Transverse colon (tissue), 4 donors: ENCODE results near the gene EVI5. TPM values are rescaled to one million over a fixed set of nuclear protein-coding genes. Genes with fewer than 3 reads are reported as not detected.

Experiments
- DNase-seq: peaks from one replicate; pipeline ENCODE4 v3.0.0-alpha.2; 2019
- H3K27ac ChIP-seq, 4 donors: fragments of 200-600 bp; sonication (generic); 2 replicates each; pipeline ENCODE4 v1.5.1; 2016 to 2018; ENCODE audit warnings: inconsistent platforms in 4 of 4
- H3K27me3 ChIP-seq: fragments of 200-600 bp; sonication (generic); 2 replicates; pipeline ENCODE4 v1.5.1; 2017; ENCODE audit warnings: inconsistent platforms
- H3K36me3 ChIP-seq, 4 donors: fragments of 200-600 bp; sonication (generic); 2 replicates each; pipeline ENCODE4 v1.5.1; 2017 to 2019; ENCODE audit warnings: inconsistent platforms in 4 of 4
- H3K4me1 ChIP-seq, 4 donors: fragments of 200-600 bp; sonication (generic); 2 replicates each; pipeline ENCODE4 v1.5.1; 2017 to 2020; ENCODE audit warnings: inconsistent platforms in 4 of 4
- H3K4me3 ChIP-seq, 4 donors: fragments of 200-600 bp; sonication (generic); 1 replicate in 1 of 4; 2 replicates in 3 of 4; pipeline versions ENCODE4 v1.5.1 to v1.6.1; 2017 to 2019; ENCODE audit warnings: inconsistent platforms in 4 of 4
- H3K9me3 ChIP-seq, 2 donors: fragments of 200-600 bp; sonication (generic); 2 replicates each; pipeline ENCODE4 v1.5.1; 2017 to 2019; ENCODE audit warnings: inconsistent platforms in 2 of 2
- EP300 ChIP-seq: sonication (generic); formaldehyde crosslinking; IDR thresholded peaks from one replicate; pipeline ENCODE4 v1.6.1; 2017; ENCODE audit warnings: antibody characterized with exemption, low read depth
- POLR2A ChIP-seq: fragments of 450-650 bp; IDR thresholded peaks from one replicate; pipeline ENCODE4 v1.6.1; 2016; ENCODE audit warnings: antibody characterized with exemption, mild to moderate bottlenecking, moderate library complexity
- POLR2AphosphoS5 ChIP-seq, 3 donors: sonication (generic); formaldehyde crosslinking; IDR thresholded peaks; one replicate each; pipeline ENCODE4 v1.6.1; 2016; ENCODE audit warnings: antibody characterized with exemption in 3 of 3
- WGBS, 2 donors: methylation state at CpG; one replicate each; pipeline ENCODE4 v1.1.5; 2018; ENCODE audit warnings: low coverage in 1 of 2; 5-methylcytosine and 5-hydroxymethylcytosine counted together
- in situ Hi-C, 4 donors: fragments of 200-750 bp; cut with MboI; loops; one replicate each; pipeline versions ENCODE4 v1.15.0 to v1.15.1; 2017; ENCODE audit warnings: low sequenced_read_pairs in 3 of 4, low pct_ligation_motif_present in 1 of 4, low pct_unique_long_range_greater_than_20kb in 1 of 4
- intact Hi-C: fragments of 100-400 bp; cut with DNase I; formaldehyde crosslinking; loops from one replicate; pipeline ENCODE4 v1.15.1; 2023; ENCODE audit warnings: low total_unique reads
- total RNA-seq, 4 donors: library from RNA; depleted of rRNA; stranded (reverse); fragments of >200 nt; gene quantifications; one replicate each; pipeline ENCODE4 v1.1.0, GENCODE V29; 2016
- TF ChIP-seq, protein P1 (sequence below), 5 experiments: fragments of 200-600 bp in 3 of 5; fragments of 450-650 bp in 2 of 5; sonication (generic) in 3 of 5; IDR thresholded peaks; 1 replicate in 2 of 5; 2 replicates in 3 of 5; pipeline ENCODE4 v1.5.1; 2016 to 2017; ENCODE audit warnings: antibody characterized with exemption in 5 of 5, inconsistent platforms in 3 of 5, mild to moderate bottlenecking in 2 of 5, moderate library complexity in 1 of 5

The EVI5 gene
- total RNA-seq, 4 donors from 2014 or later, result 10.5 to 57.6 (median 15.3) TPM

DNA sequence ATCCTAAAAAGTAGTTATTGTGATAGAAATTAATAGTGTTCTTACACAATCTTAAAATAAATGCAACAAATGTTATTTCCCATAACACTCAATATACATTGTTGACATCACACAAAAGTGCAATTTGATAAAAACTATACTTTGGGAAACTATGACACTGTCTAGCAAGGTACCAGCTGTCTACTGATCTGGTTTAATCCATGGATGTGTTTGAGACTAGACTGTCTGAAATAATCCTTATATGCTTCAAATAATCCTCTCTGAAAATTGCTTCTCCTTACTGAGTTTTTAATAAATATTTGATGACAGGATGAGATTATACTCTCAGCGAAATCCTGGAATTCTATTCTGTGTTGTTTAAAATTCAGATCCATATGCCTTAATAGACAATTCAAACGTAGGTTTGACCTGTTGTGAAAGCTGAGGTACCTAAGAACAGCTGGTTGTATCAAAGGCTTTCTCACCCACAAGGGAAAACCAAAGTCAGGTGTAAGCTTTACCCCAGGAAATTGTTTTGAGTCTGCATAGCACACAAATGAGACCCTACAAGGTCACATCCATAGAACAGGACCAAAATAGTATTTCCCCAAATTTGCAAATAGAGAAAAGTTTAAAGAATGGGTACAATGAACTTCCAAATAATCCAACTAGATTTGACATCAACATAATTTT lies 289.4 kb downstream of the EVI5 start:
- H3K4me3 ChIP-seq, result no peak overlapping the region
- WGBS, 2 donors, result 63 to 71% methylated on average over 2 of the region's 2 CpGs
- H3K27me3 ChIP-seq, result no peaks in the 10 kb centered on the region
- no peak overlapping the region for H3K27ac ChIP-seq
- in situ Hi-C loops (loop anchor here in 1 of 4 donors (10.0 kb wide), 1 partner anchor 181 kb away; no protein-coding TSS in a partner anchor), intact Hi-C loops (no loop called here)
- no peaks in the 10 kb centered on the region for H3K36me3 ChIP-seq
- no peak for TF ChIP-seq POLR2AphosphoS5 (IDR thresholded peaks at IDR 0.05)
- TF ChIP-seq, protein P1, sequence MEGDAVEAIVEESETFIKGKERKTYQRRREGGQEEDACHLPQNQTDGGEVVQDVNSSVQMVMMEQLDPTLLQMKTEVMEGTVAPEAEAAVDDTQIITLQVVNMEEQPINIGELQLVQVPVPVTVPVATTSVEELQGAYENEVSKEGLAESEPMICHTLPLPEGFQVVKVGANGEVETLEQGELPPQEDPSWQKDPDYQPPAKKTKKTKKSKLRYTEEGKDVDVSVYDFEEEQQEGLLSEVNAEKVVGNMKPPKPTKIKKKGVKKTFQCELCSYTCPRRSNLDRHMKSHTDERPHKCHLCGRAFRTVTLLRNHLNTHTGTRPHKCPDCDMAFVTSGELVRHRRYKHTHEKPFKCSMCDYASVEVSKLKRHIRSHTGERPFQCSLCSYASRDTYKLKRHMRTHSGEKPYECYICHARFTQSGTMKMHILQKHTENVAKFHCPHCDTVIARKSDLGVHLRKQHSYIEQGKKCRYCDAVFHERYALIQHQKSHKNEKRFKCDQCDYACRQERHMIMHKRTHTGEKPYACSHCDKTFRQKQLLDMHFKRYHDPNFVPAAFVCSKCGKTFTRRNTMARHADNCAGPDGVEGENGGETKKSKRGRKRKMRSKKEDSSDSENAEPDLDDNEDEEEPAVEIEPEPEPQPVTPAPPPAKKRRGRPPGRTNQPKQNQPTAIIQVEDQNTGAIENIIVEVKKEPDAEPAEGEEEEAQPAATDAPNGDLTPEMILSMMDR (IDR thresholded peaks at IDR 0.05), result no peak
- H3K9me3 ChIP-seq, result no peaks in the 10 kb centered on the region
- no peaks in the 10 kb centered on the region for H3K4me1 ChIP-seq
- DNase-seq, result no peak

DNA sequence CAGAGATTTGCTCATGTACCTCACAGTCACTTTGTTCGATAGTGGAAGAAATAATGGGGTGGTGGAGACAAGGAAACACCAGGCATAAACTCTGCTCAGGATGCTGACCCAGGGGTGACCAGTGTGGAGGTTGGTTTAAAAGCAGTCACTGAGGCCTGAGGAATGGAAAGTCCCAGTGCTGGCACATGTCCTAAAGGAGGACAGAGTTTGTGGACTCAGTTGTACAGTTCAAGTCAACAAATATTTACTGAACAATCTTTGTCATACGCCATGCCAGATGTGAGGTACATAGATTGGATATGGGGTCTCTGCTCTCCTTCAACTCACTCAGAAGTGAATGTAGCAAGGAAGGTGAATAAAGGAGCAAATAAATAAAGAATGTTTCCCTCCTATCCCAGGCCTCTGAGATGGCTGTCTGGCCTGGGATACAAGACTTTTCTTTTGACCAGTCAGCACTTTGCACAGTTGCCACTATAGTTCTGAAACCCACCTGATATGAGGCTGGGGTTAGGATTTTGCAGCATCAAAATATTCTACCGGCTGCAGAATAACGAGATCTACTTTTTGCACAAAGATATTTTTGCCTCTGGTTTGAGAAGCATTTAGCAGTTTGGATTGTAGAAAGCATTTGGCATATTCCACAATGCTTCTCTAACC lies 290.3 kb downstream of the EVI5 start:
- H3K27me3 ChIP-seq, result peaks cover 3% of the 10 kb centered on the region
- H3K9me3 ChIP-seq, result no peaks in the 10 kb centered on the region
- no peaks in the 10 kb centered on the region for H3K4me1 ChIP-seq
- H3K36me3 ChIP-seq, result no peaks in the 10 kb centered on the region
- no peak overlapping the region for H3K4me3 ChIP-seq
- in situ Hi-C loops (loop anchor here in 1 of 4 donors (10.0 kb wide), 1 partner anchor 180 kb away; no protein-coding TSS in a partner anchor), intact Hi-C loops (no loop called here)
- no peak overlapping the region for H3K27ac ChIP-seq
- DNase-seq, result no peak
- WGBS, 2 donors, result 62 to 86% methylated on average over 3 to 4 of the region's 4 CpGs
- TF ChIP-seq POLR2AphosphoS5 (IDR thresholded peaks at IDR 0.05) (no peak), EP300 (no peak), POLR2A (no peak)
- TF ChIP-seq, protein P1 (IDR thresholded peaks at IDR 0.05), result no peak

DNA sequence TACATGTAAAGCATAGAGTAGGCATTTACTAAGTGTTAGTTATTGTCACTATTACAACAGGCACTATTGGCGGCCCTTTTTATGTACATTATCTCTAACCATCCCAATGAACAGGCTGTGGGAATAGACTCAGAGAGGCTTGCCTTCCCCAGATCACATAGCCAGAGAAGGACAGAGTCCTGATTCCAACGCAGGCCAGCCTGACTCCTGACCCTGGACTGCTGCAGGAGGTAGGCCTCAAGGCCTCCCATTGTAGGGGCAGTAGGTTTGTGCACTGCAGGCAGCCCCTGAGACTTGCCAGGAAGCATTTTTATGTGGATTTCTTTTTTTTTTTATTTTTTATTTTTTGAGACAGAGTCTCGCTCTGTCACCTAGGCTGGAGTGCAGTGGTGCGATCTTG lies 291.8 kb downstream of the EVI5 start:
- H3K27me3 ChIP-seq, result peaks cover 16% of the 10 kb centered on the region
- no peak overlapping the region for H3K27ac ChIP-seq
- no peaks in the 10 kb centered on the region for H3K4me1 ChIP-seq
- intact Hi-C loops (no loop called here), in situ Hi-C loops (loop anchor here in 1 of 4 donors (10.0 kb wide), 1 partner anchor 178 kb away; no protein-coding TSS in a partner anchor)
- TF ChIP-seq POLR2A, result no peak
- no peak for TF ChIP-seq EP300
- no peak for TF ChIP-seq POLR2AphosphoS5 (IDR thresholded peaks at IDR 0.05)
- TF ChIP-seq, protein P1 (IDR thresholded peaks at IDR 0.05), result no peak
- no peak for DNase-seq
- no peak overlapping the region for H3K4me3 ChIP-seq
- 94 to 96% methylated on average over 4 of the region's 4 CpGs for WGBS, 2 donors
- H3K36me3 ChIP-seq, result no peaks in the 10 kb centered on the region
- no peaks in the 10 kb centered on the region for H3K9me3 ChIP-seq

DNA sequence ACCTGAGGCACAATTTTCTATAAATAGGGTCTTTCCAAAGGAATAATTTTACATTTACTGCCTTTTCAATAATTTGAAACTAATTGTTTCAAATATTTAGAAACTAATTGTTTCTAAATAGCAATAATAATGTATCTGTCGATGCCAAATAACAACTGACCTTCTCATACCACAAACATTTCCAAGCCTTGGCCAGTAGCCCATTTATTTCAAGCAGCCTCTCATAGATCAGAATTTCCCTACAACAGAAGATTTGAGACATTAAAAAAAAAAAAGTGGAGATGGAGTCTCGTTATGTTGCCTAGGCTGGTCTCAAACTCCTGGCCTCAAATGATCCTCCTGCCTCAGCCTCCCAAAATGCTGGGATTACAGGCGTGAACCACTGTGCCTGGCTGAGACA lies 296.1 kb downstream of the EVI5 start:
- H3K4me3 ChIP-seq, result no peak overlapping the region
- in situ Hi-C loops, result no loop called here
- TF ChIP-seq, protein P1 (IDR thresholded peaks at IDR 0.05), result no peak
- no peak for TF ChIP-seq POLR2AphosphoS5 (IDR thresholded peaks at IDR 0.05)
- TF ChIP-seq POLR2A, result no peak
- no peak for TF ChIP-seq EP300
- 80 to 81% methylated on average over 2 to 3 of the region's 3 CpGs for WGBS, 2 donors
- H3K4me1 ChIP-seq, result peaks cover 8 to 34% (median 31%) of the 10 kb centered on the region in 4 donors
- no peak for DNase-seq
- no peaks in the 10 kb centered on the region for H3K9me3 ChIP-seq
- H3K27ac ChIP-seq, result no peak overlapping the region
- no peaks in the 10 kb centered on the region for H3K36me3 ChIP-seq
- intact Hi-C loops, result no loop called here
- peaks cover 60% of the 10 kb centered on the region for H3K27me3 ChIP-seq
